Ramos (cell line): ENCODE results near the gene SLC6A1.
"Not testable (repeated sequence)": the region's sequence is repeated elsewhere in the genome, so short reads cannot be mapped to it uniquely, and the experiment has no call there.

Source experiments
- in situ Hi-C: fragments of 300-500 bp; cut with MboI; formaldehyde crosslinking; loops from one replicate; pipeline ENCODE4 v1.14.3; 2022; ENCODE audit warnings: low sequenced_read_pairs; ENCODE audit not compliant: unreplicated experiment

The SLC6A1 gene

DNA sequence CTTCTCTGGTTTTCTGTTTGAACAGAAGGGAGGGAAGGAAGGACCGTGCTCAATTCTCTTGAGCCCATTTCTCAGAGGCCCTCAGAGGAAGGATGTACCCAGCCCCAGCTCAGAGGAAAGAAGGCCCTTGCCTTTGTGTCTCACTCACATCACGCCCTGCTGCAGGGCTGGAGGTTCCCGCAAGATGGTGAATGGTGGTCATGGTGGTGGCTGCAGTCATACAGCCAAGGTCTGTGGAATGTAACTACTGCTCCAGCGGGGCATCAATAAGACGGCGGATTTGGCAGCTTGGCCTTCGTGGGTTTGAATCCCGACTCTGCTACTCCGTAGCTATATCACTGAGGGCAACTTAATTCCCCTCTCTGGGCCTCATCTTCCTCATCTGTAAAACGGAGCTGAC, 62.9 kb downstream of the SLC6A1 start:
- in situ Hi-C loops = no loop called here

DNA sequence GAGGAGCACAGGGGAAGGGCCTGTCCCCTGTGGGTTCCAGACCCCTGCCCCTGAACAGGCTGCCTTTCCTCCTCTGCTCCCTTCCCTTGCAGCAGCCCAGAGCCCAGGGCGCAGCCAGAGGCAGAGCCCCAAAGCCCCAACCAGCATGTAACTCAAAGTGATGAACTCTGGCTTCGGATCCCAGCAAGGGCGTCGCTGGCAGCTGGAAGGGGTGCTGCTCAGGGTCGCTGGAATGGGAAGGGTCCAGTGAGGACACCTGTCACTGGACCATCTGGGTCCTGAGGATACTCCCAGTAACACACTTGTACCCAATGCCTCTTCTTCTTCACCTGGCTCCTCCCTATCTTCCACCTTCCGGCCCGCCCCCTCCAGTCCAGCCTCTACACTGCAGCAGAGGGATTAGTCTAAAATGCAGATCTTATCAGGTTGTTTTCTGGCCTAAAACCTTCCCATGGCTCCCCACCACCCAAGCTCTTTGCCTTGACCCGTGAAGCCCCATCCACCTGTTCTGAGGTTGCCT, 64.0 kb downstream of the SLC6A1 start:
- in situ Hi-C loops = no loop called here

DNA sequence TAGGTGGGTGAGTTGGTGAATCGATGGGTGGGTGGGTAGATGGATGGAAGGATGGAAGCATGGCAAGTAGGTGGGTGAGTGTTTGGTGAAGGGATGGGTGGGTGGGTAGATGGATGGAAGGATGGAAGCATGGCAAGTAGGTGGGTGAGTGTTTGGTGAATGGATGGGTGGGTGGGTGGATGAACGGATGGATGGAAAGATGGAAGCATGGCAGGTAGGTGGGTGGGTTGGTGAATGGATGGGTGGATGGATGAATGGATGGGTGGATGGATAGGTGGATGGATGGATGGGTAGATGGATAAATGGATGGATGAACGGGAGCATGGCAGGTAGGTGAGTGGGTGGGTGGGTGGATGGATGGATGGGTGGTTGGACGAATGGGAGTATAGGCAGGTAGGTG, 65.1 kb downstream of the SLC6A1 start:
- in situ Hi-C loops = no loop called here

DNA sequence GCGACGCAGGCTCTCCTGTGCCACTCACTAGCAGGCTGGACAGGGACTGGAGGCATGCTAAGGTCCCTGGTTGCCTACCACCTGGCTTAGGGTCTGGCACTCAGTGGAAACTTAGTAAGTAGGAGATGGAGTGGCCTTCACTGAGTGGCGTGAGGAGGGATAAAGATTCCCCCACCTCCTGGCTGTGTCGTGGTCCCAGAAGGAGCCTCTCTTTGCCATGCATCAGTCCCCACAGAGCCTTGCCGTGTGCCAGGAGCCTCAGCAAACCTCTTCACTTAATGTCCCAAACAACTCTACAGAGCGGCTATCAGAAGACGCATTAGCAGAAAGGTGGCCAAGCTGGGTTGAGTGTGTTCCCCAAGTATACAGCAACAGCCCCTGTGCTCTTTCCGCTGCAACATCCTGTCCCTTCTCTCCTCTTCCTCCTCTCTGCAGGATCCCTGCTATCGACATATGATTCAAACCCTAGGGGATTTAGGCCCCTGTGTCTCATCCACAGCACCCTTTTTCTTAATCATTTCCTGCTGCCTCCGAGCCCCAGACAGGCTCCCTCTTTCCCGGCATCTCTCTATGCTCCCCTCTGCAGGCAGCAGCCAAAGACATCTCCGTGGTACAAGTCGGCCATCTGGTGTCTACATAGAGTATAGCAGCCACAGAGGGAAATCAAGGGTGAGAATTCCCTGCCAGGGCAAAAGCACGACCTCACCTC, 66.7 kb downstream of the SLC6A1 start:
- in situ Hi-C loops = no loop called here

DNA sequence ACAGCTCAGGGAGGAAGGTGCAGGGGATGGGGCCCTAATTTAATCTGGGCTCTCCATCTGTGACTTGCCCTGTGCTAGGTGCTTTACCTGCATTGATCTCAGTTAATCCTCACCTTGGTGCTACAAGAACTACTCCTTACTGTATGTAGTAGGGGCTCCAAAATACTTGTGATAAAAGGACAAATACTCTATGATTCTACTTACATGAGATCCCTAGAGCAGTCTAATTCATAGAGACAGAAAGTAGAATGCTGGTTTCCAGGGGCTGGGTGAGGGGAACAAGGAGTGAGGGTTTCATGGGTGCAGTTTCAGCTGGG, 67.2 kb downstream of the SLC6A1 start:
- in situ Hi-C loops = no loop called here

DNA sequence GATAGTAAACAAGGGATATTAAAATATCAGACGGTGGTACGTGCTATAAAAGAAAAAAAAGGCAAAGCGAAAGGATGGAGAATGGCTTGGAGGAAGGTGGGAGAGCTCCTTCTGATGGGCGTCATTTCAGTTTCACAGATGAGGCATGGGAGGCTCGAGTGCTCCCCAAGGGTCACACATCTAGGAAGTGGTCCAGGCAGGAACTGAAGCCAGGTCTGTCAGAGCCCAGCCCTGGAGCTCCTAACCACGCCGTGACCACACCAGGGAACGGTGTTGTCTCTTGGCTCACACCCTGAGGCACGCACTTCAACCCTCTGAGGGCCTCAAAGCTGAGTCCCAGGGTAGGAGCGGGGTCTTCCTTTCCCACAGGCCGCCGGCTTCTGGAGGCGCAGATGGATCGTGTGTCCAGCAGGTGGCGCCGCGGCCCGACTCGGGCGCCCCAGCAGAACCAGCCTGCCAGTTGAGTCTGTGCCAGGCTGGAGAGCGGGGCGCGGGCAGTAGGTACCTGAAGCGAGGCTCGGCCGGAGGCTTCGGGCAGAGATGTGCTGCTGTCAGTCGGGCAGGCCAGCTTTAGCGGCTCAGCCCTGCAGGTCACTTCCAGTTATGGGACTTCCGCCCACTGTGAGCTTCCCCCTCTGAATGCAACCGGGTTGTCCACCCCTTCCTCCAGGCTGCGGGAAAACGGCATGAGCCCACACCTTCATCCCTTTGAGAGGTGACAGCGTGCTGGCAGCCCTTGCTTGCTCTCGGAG, 68.1 kb downstream of the SLC6A1 start:
- in situ Hi-C loops = no loop called here

DNA sequence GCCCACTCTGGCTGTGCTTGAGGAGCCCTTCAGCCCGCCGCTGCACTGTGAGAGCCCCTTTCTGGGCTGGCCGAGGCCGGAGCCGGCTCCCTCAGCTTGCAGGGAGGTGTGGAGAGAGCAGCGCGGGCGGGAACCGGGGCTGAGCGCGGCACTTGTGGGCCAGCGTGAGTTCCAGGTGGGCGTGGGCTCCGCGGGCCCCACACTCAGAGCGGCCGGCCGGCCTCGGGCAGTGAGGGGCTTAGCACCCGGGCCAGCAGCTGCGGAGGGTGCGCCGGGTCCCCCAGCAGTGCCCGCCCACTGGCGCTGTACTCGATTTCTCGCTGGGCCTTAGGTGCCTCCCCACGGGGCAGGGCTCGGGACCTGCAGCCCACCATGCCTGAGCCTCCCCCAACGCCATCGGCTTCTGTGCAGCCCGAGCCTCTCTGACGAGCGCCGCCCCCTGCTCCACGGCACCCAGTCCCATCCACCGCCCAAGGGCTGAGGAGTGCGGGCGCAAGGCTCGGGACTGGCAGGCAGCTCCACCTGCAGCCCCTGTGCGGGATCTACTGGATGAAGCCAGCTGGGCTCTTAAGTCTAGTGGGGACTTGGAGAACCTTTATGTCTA, 68.8 kb downstream of the SLC6A1 start:
- in situ Hi-C loops = not testable (repeated sequence)

DNA sequence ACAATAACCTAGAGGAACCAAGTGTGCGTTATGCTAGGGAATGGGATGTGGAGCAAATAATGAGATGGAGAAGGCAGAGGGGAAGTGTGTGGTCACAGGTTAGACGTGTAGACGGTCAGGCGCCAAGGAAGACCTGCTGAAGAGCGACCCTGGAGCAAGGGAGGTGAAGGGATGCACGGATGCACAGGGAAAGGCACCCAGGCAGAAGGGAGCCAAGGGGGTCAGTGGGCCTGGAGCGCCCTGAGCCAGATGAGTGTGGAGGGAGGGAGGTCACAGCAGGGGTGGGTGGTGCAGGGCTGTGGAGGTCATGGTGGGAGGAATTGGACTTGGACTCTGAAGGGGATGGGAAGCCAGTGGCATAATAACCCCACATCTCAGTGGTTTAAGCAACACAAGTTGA, 70.2 kb downstream of the SLC6A1 start:
- in situ Hi-C loops = no loop called here

DNA sequence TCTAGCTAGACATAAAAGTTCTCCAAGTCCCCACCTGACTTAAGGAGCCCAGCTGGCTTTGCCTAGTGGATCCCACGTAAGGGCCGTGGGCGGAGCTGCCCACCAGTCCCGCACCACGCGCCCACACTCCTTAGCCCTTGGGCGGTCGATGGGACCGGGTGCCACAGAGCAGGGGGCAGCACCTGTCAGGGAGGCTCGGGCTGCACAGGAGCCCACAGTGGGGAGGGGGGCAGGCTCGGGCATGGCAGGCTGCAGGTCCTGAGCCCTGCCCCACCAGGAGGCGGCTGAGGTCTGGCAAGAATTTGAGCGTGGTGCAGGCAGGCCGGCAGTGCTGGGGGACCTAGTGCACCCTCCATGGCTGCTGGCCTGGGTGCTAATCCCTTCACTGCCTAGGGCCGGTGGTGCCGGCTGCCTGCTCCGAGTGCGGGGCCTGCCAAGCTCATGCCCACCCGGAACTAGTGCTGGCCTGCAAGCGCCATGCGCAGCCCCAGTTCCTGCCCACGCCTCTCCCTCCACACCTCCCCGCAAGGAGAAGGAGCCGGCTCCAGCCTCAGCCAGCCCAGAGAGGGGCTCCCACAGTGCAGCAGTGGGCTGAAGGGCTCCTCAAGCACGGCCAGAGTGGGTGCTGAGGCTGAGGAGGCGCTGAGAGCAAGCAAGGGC, 78.7 kb downstream of the SLC6A1 start:
- in situ Hi-C loops = no loop called here

DNA sequence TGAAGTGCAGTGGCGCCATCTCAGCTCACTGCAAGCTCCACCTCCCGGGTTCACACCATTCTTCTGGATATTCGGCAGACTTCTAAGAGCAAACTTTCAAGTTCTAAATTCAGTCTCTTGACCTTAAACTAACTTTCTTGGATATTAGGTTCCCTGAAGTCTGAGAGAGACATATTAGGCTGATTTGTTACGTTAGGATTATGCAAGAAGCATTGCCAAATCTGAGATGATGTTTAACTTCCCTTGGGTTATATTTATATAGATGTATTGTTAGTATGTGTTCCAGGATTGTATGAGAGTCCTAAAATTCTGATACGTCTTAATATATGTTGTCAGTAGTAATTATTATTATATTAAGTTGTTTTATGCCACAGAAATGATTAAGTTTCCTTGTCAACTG, 80.1 kb downstream of the SLC6A1 start:
- in situ Hi-C loops = no loop called here

DNA sequence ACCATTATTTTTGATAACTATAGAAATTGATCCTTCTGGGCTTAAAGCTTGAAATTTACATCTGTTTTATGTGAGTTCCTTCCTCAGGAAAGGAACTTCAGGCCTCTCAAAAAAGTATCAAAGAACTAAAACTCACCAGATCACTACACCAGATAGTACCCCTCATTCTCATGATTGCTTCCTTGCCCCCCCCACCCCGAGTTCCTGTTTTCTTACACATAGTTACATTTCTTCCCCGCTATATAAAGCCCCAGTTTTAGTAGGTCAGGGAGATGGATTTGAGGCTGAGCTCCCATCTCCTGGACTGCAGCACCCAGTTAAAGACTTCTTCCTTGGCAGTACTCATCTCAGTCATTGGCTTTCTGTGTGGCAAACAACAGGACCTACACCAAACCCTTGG, 81.5 kb downstream of the SLC6A1 start:
- in situ Hi-C loops = no loop called here

DNA sequence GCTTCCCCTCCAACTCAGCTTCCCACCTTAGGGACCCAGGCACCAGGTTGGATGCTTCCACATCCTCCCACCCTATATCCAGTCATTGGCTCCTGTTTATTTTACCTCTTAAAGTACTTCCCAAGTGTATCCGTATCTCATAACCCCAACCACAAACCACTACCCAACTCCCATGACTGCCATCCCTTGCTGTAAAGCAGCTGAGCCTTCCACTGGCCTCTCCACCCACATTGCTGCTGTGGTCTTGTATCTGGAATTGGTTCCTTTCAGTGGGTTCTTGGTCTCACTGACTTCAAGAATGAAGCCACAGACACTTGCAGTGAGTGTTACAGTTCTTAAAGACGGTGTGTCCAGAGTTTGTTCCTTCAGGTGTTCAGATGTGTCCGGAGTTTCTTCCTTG, 81.9 kb downstream of the SLC6A1 start:
- in situ Hi-C loops = no loop called here

DNA sequence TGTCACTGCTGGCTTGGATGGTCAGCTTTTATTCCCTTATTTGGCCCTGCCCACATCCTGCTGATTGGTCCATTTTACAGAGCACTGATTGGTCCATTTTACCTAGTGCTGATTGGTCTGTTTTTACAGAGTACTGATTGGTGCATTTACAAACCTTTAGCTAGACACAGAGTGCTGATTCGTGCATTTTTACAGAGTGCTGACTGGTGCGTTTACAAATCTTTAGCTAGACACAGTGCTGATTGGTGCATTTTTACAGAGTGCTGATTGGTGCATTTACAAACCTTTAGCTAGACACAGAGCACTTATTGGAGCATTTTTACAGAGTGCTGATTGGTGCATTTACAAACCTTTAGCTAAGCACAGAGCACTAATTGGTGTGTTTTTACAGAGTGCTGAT, 82.6 kb downstream of the SLC6A1 start:
- in situ Hi-C loops = not testable (repeated sequence)

DNA sequence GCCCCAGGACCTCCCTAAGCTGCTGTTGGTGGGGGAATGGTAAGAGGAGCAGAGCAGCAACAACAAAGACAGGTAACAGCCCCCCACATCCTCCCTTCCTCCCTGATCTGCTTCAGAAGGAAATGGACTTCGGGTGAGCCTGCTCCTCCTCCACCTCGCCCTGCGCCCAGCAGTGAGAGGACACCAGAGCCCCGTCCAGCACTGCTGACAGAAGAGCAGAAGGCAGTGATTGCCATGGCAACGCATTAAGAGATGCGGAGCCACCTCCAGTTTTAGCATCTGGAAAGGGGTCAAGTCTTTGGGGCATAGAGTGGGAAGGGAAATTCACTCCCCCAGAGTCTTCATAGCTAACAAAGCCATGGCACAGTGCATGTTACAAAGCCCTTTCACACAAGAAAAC, 84.2 kb downstream of the SLC6A1 start:
- in situ Hi-C loops = no loop called here

DNA sequence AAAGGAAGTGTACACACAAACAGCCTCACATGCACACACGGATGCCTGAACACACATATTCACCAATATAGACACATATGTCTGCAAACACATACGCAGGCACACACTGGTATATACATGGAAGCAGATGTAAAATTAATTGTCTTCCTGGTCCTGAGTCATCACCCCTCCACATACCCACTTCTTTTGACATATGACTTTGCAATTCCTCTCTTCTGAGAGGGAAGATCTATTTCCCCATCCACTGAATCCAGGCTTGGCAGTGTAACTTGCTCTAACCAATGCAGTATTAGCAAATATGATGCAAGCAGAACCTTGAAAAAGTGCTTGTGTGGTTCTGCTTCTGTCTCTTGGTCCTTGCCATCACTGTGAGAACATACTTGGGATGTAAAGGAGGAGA, 84.9 kb downstream of the SLC6A1 start:
- in situ Hi-C loops = no loop called here

DNA sequence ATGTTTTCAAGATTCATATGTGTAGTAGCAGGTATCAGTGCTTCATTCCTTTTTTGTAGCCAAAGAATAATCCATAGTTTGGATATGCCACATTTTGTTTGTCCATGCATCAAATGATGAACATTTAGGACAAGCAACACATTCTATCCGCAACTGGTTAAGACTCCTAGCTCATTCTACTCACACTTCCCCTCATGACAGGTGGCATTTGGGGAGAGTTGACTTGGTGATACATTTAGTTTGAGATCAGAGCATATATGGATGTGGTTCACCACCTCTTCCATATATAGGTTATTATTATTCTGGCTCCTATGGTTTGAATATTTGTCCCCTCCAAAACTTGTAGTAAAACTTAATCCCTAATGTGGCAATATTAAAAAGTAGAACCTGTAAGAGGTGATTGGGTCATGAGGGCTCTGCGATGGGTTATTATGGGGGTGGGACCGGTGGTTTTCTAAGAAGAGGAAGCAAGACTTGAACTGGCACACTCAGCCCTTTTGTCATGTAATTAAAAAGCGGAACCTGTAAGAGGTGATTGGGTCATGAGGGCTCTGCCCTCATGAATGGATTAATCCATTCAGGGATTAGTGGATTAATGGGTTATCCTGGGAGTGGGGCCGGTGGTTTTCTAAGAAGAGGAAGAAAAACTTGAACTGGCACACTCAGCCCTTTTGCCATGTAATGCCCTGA, 86.4 kb downstream of the SLC6A1 start:
- in situ Hi-C loops = no loop called here

DNA sequence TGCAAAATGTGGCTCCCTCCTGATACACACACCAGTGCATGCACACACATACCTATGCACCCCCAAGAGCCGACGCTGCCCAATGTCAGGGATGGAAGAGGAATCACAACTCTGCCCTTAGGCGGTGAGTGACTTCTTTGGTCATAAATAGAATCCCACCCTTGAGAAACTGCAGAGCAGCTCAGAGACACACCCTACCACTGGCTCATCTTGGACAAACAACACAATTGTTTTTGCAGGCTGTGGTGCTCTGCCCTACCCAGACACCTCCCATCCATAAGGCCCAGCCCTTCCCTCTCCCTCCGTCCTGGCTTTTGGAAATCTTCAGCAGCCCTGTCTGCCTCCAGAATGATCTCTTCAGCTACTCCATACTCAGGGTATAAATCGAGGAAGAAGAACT, 87.9 kb downstream of the SLC6A1 start:
- in situ Hi-C loops = no loop called here

DNA sequence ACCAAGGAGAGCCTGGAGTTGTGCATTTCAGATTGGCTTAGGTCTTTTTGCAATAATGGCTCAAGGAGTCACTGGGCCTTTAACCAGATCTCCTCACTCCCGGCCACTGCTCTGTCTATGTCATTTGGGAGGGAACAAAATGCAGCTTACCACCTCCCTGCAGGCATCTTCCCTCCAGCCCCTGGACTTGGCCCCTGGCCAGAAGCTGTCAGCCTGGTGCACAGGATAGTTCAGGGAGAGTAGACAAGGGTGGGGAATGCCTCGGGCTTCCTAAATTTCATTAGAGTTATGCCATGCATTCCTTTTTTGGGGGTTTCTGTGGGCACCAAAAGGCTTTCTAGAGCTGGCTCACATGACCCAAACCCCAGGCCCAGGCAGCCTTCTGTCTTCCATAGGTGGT, 91.5 kb downstream of the SLC6A1 start:
- in situ Hi-C loops = no loop called here

DNA sequence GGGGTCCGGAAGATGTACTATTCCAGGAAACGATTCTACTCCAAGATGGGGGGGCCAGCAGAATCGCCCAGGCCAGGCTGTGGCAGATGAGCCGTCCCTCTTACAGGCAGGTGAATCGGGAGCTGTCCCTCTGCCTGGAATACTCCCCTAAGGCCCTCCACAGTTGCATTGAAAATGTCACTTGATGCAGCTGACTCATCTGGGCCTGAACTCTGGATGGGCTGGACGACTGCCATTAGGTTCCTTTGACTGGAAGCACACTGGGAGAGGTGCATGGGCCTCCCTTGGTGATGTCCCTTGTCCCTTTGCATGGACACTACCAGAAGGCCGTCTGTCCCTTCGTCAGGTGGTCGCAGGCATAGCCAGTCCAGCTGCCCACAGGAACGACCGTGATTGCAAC, 92.1 kb downstream of the SLC6A1 start:
- in situ Hi-C loops = no loop called here

DNA sequence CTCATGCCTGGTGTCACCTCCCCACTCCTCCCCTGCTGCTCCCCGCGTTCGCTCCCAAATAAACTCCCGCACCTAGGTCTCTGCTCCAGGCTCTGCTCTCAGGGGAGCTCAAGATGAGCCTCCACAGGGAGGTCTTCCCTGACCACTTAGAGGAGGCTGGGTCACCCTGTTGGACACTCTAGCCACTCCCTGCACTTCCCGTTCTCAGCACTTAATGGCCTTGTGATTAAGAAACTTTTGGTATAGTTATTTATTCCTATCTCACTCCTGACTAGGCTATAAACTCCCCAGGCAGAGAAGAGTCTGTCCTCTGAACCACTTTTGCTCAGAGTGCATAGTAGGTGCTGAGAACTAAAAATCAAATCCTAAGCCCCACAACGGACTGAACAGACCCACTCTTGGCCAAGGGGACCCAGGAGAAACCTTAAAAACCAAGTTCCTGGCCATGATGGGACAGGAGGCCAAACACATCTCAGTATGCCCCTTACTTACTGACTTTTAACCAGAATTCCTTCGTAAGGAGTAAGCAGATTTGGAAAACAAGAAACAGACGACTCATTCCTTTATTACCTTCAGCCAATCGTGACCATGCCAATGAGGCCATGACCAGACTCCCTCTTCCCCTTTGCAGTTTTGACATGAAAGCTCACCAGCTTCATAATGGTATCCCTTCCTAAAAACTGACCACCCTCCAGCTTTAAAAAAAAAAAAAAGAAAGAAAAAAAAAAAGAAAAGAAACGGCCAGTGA, 92.7 kb downstream of the SLC6A1 start:
- in situ Hi-C loops = no loop called here
